Right forelimb (tissue), 1 donor: ENCODE measurements around the gene GSAP.

ENCODE experiments used
- DNase-seq: peaks from one replicate; pipeline ENCODE4 v3.0.0-alpha.2; 2018

The GSAP gene

GRCh38 chr7:77438131-77438530 lies 22.0 kb upstream of the GSAP start:
- no peak for DNase-seq

GRCh38 chr7:77434570-77435275 lies 18.6 kb upstream of the GSAP start:
- no peak for DNase-seq

DNA sequence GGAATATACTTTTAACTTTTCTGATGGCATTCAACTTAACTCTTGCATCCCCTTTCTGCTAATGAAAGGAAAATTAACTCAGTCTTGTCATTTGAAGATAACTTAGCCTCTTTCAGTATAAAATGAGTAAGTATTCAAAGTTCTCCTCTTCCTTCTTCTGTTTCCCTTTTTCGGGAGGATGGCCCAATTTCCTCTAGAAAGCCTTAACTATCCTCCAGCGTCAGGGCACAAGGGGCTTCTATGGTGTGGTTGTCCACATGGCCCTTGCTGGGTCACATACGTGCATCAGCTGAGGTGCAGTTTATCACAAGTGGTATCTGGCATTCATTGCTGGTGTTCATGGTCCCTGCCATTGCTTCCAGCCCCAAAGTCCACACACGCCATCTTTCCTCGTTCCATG lies 17.8 kb upstream of the GSAP start:
- DNase-seq = no peak

GRCh38 chr7:77430927-77431326 lies 14.8 kb upstream of the GSAP start:
- no peak for DNase-seq

DNA sequence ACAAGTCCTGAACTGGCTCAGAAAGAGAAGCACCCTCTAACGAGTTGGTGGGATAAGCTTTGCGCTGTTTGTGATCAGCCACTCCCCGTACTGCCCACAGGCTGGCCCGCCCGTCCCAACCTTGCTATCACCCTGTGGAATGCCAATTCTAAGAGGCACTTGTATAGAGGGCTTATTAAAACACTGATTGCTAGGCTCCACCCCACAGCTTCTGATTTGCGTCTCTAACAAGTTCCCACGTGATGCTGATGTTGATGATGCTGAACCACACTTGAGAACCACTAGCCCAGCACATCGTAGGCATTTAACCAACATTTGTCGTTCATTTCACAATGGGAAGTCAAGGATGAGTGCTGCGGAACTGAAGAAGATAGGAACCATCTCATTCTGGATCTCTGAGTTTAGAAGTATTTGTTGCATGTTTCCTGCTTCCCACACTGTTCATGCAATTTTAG lies 12.7 kb upstream of the GSAP start:
- no peak for DNase-seq

GRCh38 chr7:77427996-77428603 lies 12.0 kb upstream of the GSAP start:
- DNase-seq = no peak

DNA sequence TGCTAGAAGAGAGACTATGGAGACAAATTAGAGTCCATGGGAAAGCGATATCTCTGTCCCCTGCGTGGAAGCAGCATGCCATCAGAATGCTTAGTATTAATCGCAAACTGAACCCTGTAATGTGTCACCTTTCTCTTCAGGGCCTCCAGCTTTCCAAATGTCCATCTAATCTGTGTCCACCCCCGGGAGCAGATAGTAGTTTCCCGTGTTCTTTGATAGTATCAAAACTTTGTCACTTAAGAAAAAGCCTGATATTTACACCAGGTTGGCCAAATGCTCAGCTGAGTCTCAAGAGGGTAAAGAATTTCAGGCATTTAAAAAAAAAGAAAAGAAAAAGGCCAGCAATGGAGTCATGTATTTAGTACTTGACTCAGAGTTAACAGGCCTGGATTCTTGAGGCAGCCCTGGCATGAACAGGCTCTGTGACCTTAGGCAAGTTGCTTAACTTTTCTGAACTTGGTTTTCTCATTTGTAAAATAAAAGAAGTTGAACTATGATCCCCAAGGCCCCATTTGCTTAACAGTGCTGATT lies 10.4 kb upstream of the GSAP start:
- no peak for DNase-seq

GRCh38 chr7:77426052-77426404 lies 9.9 kb upstream of the GSAP start:
- DNase-seq = no peak

DNA sequence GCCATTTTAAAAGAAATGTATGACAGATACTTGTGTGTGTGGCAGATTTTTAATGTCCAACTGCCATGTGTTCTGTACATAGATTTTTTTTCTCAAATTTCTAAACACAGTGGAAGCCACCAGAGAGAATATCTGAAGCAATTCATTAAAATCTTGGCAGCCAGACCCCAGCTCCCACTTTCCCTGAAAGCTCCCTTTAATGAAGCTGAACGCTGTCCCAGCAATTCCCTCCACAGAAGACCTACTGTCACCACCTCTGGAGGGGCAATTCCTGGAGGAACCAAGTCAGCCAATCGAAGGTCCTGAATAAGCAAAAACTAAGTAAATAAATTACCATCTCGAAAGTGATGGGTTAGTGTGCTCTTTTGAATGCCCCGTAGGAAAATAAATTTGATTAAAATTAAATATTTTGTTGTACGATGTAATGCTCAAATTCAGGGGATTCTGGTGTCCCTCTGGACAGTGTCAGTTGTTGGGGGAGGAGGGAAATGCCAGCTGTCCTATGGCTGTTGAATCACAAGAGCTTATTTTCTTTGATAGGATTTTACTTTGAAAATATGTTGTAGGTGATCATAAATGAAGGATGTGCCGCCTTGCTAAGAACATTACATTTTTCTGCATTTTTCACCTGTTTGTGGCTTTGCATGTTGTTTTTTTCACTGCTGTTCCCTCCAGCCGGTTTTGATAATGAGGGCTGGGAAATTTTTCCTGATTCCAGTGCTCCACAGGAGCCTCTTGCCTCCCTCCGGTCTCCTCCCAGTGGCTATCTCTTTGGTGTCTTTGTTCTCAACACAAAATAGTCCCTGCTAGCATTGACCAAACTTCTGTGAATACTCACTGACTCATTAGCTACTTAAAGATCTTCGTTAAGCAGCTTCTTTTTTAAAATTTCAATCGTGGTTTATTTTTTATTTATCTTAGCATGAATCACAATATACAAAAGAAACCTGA lies 9.2 kb upstream of the GSAP start:
- no peak for DNase-seq

- no peak for DNase-seq
These were observed 6.4 kb upstream of the GSAP start for GRCh38 chr7:77422500-77422899.

GRCh38 chr7:77420986-77421672 lies 5.0 kb upstream of the GSAP start:
- no peak for DNase-seq

DNA sequence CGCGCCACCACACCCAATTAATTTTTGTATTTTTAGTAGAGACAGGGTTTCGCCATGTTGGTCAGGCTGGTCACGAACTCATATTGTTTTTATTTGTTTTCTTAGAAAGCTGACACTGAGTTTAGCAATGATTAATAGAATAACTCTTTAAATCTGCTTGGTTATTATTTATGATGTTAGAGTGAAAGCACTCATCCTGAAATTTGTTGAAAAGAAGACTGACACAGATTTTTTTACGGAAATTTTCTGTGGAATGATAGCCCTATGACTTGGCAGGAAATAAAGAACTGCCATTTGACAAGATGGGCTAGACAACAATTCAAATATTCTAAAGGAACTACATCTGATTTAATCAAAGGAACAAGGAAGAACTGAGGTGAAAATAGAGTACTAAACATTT lies 4.3 kb upstream of the GSAP start:
- no peak for DNase-seq

GRCh38 chr7:77419102-77419501 lies 3.0 kb upstream of the GSAP start:
- no peak for DNase-seq

DNA sequence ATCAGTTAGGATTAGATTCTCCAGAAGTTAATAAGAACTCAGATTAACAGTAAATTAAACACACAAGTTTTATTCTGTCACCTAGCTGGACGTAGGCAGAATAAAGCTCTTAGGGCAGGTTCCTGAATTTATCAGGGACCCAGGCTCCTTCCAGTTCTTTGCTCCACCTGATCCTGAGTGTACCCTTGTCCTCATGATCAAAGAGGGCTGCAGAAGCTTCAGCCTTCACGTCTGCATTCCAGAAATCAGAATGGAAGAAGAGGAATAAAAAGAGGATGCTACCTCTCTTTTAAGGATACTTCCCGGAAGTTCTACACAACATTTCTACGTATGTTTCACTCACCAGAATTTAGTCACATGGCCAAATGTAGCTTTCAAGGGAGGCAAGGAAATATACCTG lies 1.7 kb upstream of the GSAP start:
- no peak for DNase-seq

DNA sequence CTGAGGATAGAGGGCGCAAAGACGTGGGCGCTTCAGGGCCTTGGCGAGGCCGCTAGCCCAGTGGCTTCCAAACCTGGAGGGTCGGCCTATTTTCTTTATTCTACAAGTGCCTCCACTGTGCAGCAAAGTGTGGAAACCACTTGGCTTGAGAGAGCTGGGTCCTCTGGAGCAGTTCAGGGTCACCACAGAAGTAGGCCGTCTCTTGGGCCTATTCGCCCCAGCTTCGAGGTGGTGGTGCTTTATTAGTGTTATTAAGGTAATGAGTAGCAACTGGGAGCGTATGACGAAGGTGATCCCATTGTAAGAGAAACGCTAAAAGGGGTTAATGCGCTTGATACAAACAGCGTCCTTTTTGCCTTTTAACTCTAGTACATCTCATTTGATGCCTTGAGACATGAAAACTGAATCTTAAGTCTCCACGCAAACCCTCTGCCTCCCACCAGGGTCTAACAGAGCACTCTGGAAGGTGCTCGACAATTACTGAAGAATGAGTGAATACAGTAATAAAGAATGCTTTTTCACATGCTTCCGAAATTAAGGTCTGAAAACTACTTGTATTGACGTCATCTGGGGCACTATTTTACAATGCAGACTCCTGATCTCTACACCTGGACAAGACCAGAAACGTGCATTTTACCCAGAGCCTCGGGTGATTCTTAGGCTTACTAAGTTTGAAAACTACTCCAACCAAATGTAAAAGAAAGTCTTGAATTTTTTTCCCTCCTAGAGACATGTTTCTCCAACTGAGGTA lies 647 bp upstream of the GSAP start:
- DNase-seq = no peak

DNA sequence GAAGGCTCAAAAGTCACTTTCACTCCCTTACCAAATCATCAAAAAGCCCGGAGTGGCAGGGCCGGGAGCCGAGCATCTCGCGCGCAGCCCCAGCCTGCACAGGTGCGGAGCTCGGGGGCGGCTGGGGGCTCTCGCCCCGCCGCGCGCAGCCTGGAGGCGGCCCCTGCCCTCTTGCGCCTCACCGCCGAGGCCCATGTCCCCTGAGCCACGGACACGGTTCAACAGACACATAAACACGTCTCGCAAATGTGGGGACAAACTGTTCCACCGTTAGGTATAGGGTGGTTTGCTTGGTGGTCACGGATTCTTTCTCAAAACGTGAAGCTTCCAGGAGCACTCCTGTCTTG lies 700 bp downstream of the GSAP start:
- no peak for DNase-seq

DNA sequence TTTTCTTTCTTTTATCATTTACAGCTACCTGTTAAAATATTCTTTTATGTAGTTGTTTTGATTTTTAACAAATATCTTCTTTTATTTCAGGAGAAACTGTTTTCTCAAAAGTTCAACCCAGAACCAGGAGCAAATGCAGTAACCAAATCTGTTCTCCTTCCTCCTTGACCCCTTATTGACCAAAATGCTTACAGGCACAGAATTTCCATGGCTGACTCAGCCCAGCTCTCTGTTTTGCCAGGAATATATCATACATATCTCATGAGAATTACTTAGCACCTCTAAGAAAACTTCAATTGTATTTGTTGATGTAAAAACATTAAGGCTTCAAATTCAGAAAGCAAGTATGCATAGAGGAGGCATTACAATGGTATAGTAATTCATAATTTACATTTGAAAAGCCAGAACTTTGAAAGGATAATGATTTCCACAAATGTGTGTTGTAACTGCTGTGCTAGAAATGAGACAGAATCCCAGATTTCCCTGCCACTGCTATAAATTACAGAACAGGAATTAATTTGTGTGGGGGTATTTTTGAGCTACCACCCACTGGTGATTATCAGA lies 2.2 kb downstream of the GSAP start:
- DNase-seq = no peak

DNA sequence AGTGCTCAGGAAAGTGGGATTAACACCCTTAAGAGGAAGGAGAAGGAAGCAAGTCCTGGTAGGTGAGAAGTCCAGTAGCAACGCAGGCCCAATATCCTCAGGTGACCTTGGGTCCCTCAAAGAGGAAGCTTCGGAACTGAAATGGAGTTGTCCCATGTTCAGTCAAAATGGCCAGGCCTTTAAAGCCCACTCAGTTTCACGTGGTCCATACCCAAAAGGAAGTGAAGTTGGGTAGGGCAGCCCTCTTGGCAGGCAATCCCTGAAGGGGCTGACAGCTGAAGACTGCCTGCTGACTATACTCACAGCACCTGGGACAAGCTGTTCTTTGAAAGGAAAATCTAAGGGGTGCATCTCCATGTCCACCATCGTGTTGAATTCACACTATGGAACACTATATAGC lies 3.0 kb downstream of the GSAP start:
- no peak for DNase-seq

DNA sequence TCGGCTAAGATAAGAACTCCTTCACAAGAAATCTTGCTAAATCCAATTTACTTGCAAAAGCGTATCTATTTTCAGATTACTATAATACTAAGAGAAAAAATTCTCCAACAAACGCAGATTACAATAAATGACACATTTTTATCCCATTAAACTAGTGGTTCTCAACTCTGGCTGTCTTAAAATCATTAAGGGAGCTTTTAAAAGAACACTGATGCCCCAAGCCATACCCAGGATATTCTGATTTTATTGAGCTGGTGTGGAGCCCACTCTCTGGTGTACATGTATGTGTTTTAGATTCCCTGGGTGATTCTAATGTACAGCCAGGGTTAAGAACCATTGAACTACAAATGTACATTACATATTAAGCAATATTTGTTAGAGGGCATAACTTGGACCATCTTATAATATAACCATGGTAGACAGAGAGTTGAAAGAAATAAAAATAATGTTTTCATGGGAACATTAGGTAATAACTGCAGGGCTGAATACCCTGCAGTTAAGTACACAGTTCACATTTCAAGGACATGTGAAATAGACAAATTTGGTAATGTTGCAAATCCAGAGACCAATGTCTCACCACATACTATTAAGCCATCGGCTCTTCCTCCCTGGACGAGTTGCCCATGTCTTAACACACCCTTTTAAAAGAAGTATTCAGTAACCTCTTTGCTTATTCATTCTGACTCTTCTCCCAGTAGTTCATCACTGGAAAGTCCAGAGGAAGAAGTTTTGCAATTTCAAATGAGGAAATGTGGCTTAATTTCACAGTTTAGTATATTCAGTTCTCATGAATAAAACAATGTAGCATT lies 6.2 kb downstream of the GSAP start:
- DNase-seq = no peak

GRCh38 chr7:77409005-77409738 lies 7.0 kb downstream of the GSAP start:
- no peak for DNase-seq
